Thyroid gland (tissue), 4 donors: Measurements from ENCODE around the gene COX8A. TPM values are rescaled to one million over a fixed set of nuclear protein-coding genes. Genes with fewer than 3 reads are reported as not detected.

Experiments
- DNase-seq, 2 donors: peaks; one replicate each; pipeline ENCODE4 v3.0.0-alpha.2; 2019
- H3K27ac ChIP-seq, 3 donors: fragments of 200-600 bp; sonication (generic); 1 replicate in 2 of 3; 2 replicates in 1 of 3; pipeline ENCODE4 v1.5.1; 2016 to 2019; ENCODE audit warnings: mild to moderate bottlenecking in 1 of 3, moderate library complexity in 1 of 3
- H3K27me3 ChIP-seq: fragments of 200-600 bp; sonication (generic); one replicate; pipeline ENCODE4 v1.5.1; 2019
- H3K36me3 ChIP-seq, 2 donors: fragments of 200-600 bp; sonication (generic); one replicate each; pipeline ENCODE4 v1.5.1; 2016 to 2019
- H3K4me1 ChIP-seq, 2 donors: fragments of 200-600 bp; sonication (generic); one replicate each; pipeline ENCODE4 v1.5.1; 2017 to 2019
- H3K4me3 ChIP-seq, 3 donors: fragments of 200-600 bp; sonication (generic); replicated peaks in 1 of 3; 1 replicate in 2 of 3; 2 replicates in 1 of 3; pipeline ENCODE4 v1.5.1; 2016; ENCODE audit warnings: mild to moderate bottlenecking in 1 of 3
- H3K9me3 ChIP-seq: fragments of 200-600 bp; sonication (generic); one replicate; pipeline ENCODE4 v1.5.1; 2017
- POLR2A ChIP-seq, 2 donors: fragments of 450-650 bp; IDR thresholded peaks; one replicate each; pipeline ENCODE4 v1.6.1; 2017; ENCODE audit warnings: antibody characterized with exemption in 2 of 2, mild to moderate bottlenecking in 2 of 2, moderate library complexity in 1 of 2
- WGBS, 2 donors: methylation state at CpG; one replicate each; pipeline ENCODE4 v1.1.5; 2017; 5-methylcytosine and 5-hydroxymethylcytosine counted together
- intact Hi-C: fragments of 100-400 bp; cut with DNase I; formaldehyde crosslinking; loops from one replicate; pipeline ENCODE4 v1.15.1; 2023
- total RNA-seq, 4 donors: library from RNA; depleted of rRNA; stranded (reverse); fragments of >200 nt; gene quantifications; one replicate each; pipeline ENCODE4 v1.2.3, GENCODE V29; 2016
- TF ChIP-seq, protein P1 (sequence below), 6 experiments: fragments of 200-600 bp in 3 of 6; fragments of 450-650 bp in 3 of 6; sonication (generic) in 3 of 6; IDR thresholded peaks; one replicate each; pipeline ENCODE4 v1.5.1; 2016 to 2019; ENCODE audit warnings: antibody characterized with exemption in 6 of 6, mild to moderate bottlenecking in 2 of 6, inconsistent platforms in 1 of 6, moderate library complexity in 1 of 6

Gene COX8A
- total RNA-seq, 4 donors from 2014 or later = 210 to 787 (median 471) TPM

DNA sequence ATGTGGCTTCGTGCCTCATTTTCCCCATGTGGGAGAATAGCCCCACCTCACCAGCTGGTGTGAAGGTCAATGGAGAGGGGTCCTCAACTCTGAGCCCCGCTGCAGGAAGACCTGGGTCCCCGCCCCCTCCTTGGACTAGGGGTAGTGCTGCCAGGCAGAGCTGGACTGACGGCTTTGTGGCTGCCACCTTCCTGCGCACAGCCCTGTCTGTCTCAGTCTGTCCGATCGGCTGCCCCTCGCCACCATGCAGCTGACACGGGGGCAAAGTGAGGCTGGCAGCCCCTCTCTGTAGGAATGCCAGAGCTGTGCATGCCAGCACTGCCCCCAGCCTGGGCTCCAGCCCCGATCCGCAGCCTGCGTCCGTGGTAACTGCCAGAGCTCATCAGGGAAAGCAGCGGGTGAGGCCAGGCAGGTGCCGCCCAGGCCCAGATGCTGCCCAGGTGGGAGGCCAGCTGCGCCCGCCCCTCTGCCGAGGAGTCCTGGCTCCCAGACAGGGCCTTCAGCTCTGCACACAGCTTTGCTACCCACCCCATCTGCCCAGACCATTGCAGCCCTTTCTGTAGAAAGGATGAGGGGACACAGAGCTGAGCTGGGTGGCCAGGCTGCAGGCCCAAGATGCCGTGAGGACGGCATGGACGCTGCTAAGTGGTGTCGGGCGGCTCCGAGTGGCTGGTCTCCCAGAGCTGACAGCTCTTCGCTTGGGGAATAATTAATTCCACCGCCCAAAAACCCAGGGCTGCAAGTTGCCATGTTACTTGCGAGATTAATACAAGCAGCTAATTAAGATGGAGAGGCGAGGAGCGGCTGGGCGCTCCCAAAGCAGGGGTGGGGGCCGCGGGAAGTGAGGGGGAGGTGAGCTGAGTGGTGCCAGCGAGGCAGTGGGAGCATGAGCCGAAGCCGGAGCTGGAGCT lies 41.8 kb downstream of the COX8A start:
- no peaks in the 10 kb centered on the region for H3K9me3 ChIP-seq
- no peak overlapping the region for H3K4me3 ChIP-seq
- WGBS, 2 donors = 91 to 93% methylated on average over 26 to 34 of the region's 35 CpGs
- H3K27me3 ChIP-seq = no peaks in the 10 kb centered on the region
- TF ChIP-seq, protein P1, sequence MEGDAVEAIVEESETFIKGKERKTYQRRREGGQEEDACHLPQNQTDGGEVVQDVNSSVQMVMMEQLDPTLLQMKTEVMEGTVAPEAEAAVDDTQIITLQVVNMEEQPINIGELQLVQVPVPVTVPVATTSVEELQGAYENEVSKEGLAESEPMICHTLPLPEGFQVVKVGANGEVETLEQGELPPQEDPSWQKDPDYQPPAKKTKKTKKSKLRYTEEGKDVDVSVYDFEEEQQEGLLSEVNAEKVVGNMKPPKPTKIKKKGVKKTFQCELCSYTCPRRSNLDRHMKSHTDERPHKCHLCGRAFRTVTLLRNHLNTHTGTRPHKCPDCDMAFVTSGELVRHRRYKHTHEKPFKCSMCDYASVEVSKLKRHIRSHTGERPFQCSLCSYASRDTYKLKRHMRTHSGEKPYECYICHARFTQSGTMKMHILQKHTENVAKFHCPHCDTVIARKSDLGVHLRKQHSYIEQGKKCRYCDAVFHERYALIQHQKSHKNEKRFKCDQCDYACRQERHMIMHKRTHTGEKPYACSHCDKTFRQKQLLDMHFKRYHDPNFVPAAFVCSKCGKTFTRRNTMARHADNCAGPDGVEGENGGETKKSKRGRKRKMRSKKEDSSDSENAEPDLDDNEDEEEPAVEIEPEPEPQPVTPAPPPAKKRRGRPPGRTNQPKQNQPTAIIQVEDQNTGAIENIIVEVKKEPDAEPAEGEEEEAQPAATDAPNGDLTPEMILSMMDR (IDR thresholded peaks at IDR 0.05) = no peak
- TF ChIP-seq POLR2A (IDR thresholded peaks at IDR 0.05) = no peak
- H3K36me3 ChIP-seq = no peaks in the 10 kb centered on the region
- DNase-seq = no peak
- H3K4me1 ChIP-seq = peaks cover 6 to 19% of the 10 kb centered on the region in 2 donors
- no peak overlapping the region for H3K27ac ChIP-seq
- intact Hi-C loops = no loop called here

- H3K4me3 ChIP-seq = no peak overlapping the region
- no peak for TF ChIP-seq POLR2A (IDR thresholded peaks at IDR 0.05)
- TF ChIP-seq, protein P1 (IDR thresholded peaks at IDR 0.05) = no peak
- intact Hi-C loops = no loop called here
- H3K27me3 ChIP-seq = no peaks in the 10 kb centered on the region
- H3K9me3 ChIP-seq = no peaks in the 10 kb centered on the region
- H3K36me3 ChIP-seq = no peaks in the 10 kb centered on the region
- H3K4me1 ChIP-seq = peaks cover 6 to 19% of the 10 kb centered on the region in 2 donors
- 66 to 75% methylated on average over 4 of the region's 7 CpGs for WGBS, 2 donors
- no peak for DNase-seq
- H3K27ac ChIP-seq = no peak overlapping the region
These were observed 43.5 kb downstream of the COX8A start for GRCh38 chr11:64017945-64018224.

- WGBS, 2 donors = 89 to 91% methylated on average over 4 of the region's 8 CpGs
- Histone ChIP-seq H3K27me3 (no peaks in the 10 kb centered on the region), H3K4me1 (peaks cover 6 to 19% of the 10 kb centered on the region in 2 donors), H3K27ac (no peak overlapping the region), H3K4me3 (no peak overlapping the region), H3K36me3 (no peaks in the 10 kb centered on the region), H3K9me3 (no peaks in the 10 kb centered on the region)
- DNase-seq = no peak
- intact Hi-C loops = no loop called here
- TF ChIP-seq, protein P1 (IDR thresholded peaks at IDR 0.05) = no peak
- no peak for TF ChIP-seq POLR2A (IDR thresholded peaks at IDR 0.05)
These were observed 43.9 kb downstream of the COX8A start for GRCh38 chr11:64018310-64018709.

- 70 to 79% methylated on average over 14 to 17 of the region's 27 CpGs for WGBS, 2 donors
- Histone ChIP-seq H3K4me1 (peaks cover 6 to 19% of the 10 kb centered on the region in 2 donors), H3K9me3 (no peaks in the 10 kb centered on the region), H3K27me3 (no peaks in the 10 kb centered on the region), H3K4me3 (no peak overlapping the region), H3K27ac (no peak overlapping the region), H3K36me3 (no peaks in the 10 kb centered on the region)
- DNase-seq = peak; percentile 64 to 70
- intact Hi-C loops = no loop called here
- TF ChIP-seq, protein P1 (IDR thresholded peaks at IDR 0.05) = no peak
- TF ChIP-seq POLR2A (IDR thresholded peaks at IDR 0.05) = no peak
These were observed 45.0 kb downstream of the COX8A start for GRCh38 chr11:64019106-64020037.
